Thyroid gland (tissue), 4 donors: Measurements from ENCODE around the gene TBC1D22B.

Source experiments
- POLR2A ChIP-seq, 2 donors: fragments of 450-650 bp; IDR thresholded peaks; one replicate each; pipeline ENCODE4 v1.6.1; 2017; ENCODE audit warnings: antibody characterized with exemption in 2 of 2, mild to moderate bottlenecking in 2 of 2, moderate library complexity in 1 of 2
- TF ChIP-seq, protein P1 (sequence below), 6 experiments: fragments of 200-600 bp in 3 of 6; fragments of 450-650 bp in 3 of 6; sonication (generic) in 3 of 6; IDR thresholded peaks; one replicate each; pipeline ENCODE4 v1.5.1; 2016 to 2019; ENCODE audit warnings: antibody characterized with exemption in 6 of 6, mild to moderate bottlenecking in 2 of 6, inconsistent platforms in 1 of 6, moderate library complexity in 1 of 6

- TF ChIP-seq POLR2A (IDR thresholded peaks at IDR 0.05) = no peak
- TF ChIP-seq, protein P1, sequence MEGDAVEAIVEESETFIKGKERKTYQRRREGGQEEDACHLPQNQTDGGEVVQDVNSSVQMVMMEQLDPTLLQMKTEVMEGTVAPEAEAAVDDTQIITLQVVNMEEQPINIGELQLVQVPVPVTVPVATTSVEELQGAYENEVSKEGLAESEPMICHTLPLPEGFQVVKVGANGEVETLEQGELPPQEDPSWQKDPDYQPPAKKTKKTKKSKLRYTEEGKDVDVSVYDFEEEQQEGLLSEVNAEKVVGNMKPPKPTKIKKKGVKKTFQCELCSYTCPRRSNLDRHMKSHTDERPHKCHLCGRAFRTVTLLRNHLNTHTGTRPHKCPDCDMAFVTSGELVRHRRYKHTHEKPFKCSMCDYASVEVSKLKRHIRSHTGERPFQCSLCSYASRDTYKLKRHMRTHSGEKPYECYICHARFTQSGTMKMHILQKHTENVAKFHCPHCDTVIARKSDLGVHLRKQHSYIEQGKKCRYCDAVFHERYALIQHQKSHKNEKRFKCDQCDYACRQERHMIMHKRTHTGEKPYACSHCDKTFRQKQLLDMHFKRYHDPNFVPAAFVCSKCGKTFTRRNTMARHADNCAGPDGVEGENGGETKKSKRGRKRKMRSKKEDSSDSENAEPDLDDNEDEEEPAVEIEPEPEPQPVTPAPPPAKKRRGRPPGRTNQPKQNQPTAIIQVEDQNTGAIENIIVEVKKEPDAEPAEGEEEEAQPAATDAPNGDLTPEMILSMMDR (IDR thresholded peaks at IDR 0.05) = no peak
These were observed 63.1 kb downstream of the TBC1D22B start for GRCh38 chr6:37320646-37321045.
